Activated naive CD4-positive, alpha-beta T cell (primary cell): ENCODE data around the gene ITGAV.

ENCODE experiments used
- DNase-seq, 4 experiments: peaks; one replicate each; lab custom pipeline; 2025; lab: John Stamatoyannopoulos, UW

Gene ITGAV

GRCh38 chr2:186612555-186613440, 22.9 kb downstream of the ITGAV start:
- no peak for DNase-seq

- DNase-seq = no peak
Observed at GRCh38 chr2:186614373-186614772, 24.5 kb downstream of the ITGAV start.

GRCh38 chr2:186617148-186617547, 27.3 kb downstream of the ITGAV start:
- DNase-seq = no peak

GRCh38 chr2:186617771-186618170, 27.9 kb downstream of the ITGAV start:
- no peak for DNase-seq

GRCh38 chr2:186618696-186619095, 28.8 kb downstream of the ITGAV start:
- no peak for DNase-seq

GRCh38 chr2:186623084-186623483, 33.2 kb downstream of the ITGAV start:
- DNase-seq = no peak

- no peak for DNase-seq
Observed at GRCh38 chr2:186624276-186624675, 34.4 kb downstream of the ITGAV start.

GRCh38 chr2:186629250-186629996, 39.6 kb downstream of the ITGAV start:
- no peak for DNase-seq

GRCh38 chr2:186632417-186632816, 42.6 kb downstream of the ITGAV start:
- DNase-seq = no peak

- no peak for DNase-seq
Observed at GRCh38 chr2:186634701-186635100, 44.8 kb downstream of the ITGAV start.

- DNase-seq = no peak
Observed at GRCh38 chr2:186636800-186637496, 47.1 kb downstream of the ITGAV start.

- DNase-seq = no peak
Observed at GRCh38 chr2:186637497-186637800, 47.6 kb downstream of the ITGAV start.

GRCh38 chr2:186639939-186640338, 50.1 kb downstream of the ITGAV start:
- DNase-seq = no peak

- DNase-seq = no peak
Observed at GRCh38 chr2:186641132-186641806, 51.4 kb downstream of the ITGAV start.

- DNase-seq = no peak
Observed at GRCh38 chr2:186641807-186642321, 52.0 kb downstream of the ITGAV start.

GRCh38 chr2:186644791-186645190, 54.9 kb downstream of the ITGAV start:
- DNase-seq = no peak

GRCh38 chr2:186645999-186646398, 56.1 kb downstream of the ITGAV start:
- DNase-seq = no peak

- DNase-seq = no peak
Observed at GRCh38 chr2:186648130-186648529, 58.3 kb downstream of the ITGAV start.

- no peak for DNase-seq
Observed at GRCh38 chr2:186653511-186653910, 63.7 kb downstream of the ITGAV start.

GRCh38 chr2:186659383-186659782, 69.5 kb downstream of the ITGAV start:
- DNase-seq = no peak

GRCh38 chr2:186664385-186665043, 74.7 kb downstream of the ITGAV start:
- DNase-seq = no peak
